Measurements from ENCODE around the gene RSPO3. TPM values are rescaled to one million over a fixed set of nuclear protein-coding genes. Genes with fewer than 3 reads are reported as not detected.
A peak's percentile ranks its signal among the peaks of the same experiment; 100 is the strongest.

RSPO3 gene
- total RNA-seq, 1 experiment from 2014 or later = 0.52 TPM

DNA sequence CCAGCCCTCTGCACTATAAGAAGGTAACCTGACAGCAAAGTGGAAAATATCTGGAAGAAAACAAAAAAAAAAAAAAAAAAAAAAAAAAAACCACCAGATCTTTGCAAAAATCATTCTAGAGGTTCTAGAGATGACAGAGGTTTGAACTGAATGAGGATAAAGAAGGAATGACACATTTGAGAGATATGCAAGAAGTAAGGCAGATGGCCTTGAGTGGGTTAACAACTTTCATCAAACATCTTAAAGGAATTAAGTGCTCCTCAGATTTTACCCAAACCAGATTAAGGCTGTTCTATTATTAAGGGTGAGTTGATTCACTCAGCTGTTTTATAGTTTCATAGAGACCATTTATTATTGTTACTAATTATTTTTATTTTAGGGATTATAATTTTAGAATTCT is 62.0 kb downstream of the RSPO3 start:
- ChIA-PET CTCF (no interaction called here), POLR2A (ENCODE audit: low non-redundant PET) (no interaction called here)
- Histone ChIP-seq H3K27ac (ENCODE audit: low read depth, low read length, poor library complexity, severe bottlenecking) (no peak overlapping the region), H3K4me3 (ENCODE audit: low read depth, low read length, poor library complexity, severe bottlenecking) (no peak overlapping the region), H3K36me3 (ENCODE audit: insufficient read depth, low read length, poor library complexity, severe bottlenecking) (no peaks in the 10 kb centered on the region), H3K27me3 (replicated peaks; ENCODE audit: insufficient read depth, low read depth, low read length, poor library complexity) (no peaks in the 10 kb centered on the region), H3K4me1 (ENCODE audit: insufficient read depth, low read length, poor library complexity, severe bottlenecking) (peaks cover 23% of the 10 kb centered on the region), H3K9me3 (ENCODE audit: low read depth, low read length, poor library complexity, severe bottlenecking) (peaks cover 4% of the 10 kb centered on the region)
- no peak for DNase-seq (ENCODE audit: low spot score)
- BruUV-seq (replicated peaks) = no TSS peak
- TF ChIP-seq EZH2 (IDR thresholded peaks at IDR 0.05; ENCODE audit: borderline replicate concordance, low read depth, low read length, poor library complexity, severe bottlenecking) = no peak
- TF ChIP-seq, protein P1, sequence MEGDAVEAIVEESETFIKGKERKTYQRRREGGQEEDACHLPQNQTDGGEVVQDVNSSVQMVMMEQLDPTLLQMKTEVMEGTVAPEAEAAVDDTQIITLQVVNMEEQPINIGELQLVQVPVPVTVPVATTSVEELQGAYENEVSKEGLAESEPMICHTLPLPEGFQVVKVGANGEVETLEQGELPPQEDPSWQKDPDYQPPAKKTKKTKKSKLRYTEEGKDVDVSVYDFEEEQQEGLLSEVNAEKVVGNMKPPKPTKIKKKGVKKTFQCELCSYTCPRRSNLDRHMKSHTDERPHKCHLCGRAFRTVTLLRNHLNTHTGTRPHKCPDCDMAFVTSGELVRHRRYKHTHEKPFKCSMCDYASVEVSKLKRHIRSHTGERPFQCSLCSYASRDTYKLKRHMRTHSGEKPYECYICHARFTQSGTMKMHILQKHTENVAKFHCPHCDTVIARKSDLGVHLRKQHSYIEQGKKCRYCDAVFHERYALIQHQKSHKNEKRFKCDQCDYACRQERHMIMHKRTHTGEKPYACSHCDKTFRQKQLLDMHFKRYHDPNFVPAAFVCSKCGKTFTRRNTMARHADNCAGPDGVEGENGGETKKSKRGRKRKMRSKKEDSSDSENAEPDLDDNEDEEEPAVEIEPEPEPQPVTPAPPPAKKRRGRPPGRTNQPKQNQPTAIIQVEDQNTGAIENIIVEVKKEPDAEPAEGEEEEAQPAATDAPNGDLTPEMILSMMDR (conservative IDR thresholded peaks at IDR 0.05; ENCODE audit: low read depth, low read length) = no peak
- intact Hi-C loops (cut with micrococcal nuclease; ENCODE audit: unreplicated experiment) = no loop called here

DNA sequence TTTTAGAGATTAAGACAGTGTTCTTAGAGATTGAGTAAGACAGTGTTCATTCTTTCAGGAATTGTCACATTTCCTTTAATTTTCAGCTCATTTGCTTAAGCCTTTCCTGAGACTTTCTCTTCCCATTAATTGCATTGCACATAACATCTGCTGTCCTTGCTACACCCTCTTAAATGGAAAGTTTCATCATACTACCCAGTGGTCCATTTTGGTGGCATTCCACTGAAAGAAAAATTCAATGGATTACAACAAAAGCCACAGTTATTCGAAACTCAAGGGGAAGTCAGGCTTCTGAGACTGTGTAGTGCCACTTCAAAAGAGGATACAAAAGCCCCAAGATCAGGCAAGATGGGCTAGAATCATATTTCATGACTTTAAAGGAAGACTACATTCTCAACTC is 64.0 kb downstream of the RSPO3 start:
- H3K4me1 ChIP-seq (ENCODE audit: insufficient read depth, low read length, poor library complexity, severe bottlenecking) = peaks cover 19% of the 10 kb centered on the region
- peaks cover 4% of the 10 kb centered on the region for H3K9me3 ChIP-seq (ENCODE audit: low read depth, low read length, poor library complexity, severe bottlenecking)
- no peak overlapping the region for H3K4me3 ChIP-seq (ENCODE audit: low read depth, low read length, poor library complexity, severe bottlenecking)
- ChIA-PET CTCF (no interaction called here), POLR2A (ENCODE audit: low non-redundant PET) (interaction anchor here (0.6 kb wide), 1 partner anchor 273 kb away, joined by 3 read pairs; no protein-coding TSS in a partner anchor)
- H3K27me3 ChIP-seq (replicated peaks; ENCODE audit: insufficient read depth, low read depth, low read length, poor library complexity) = no peaks in the 10 kb centered on the region
- peak; percentile 76 for DNase-seq (ENCODE audit: low spot score)
- peak overlapping the region; percentile 67 for H3K27ac ChIP-seq (ENCODE audit: low read depth, low read length, poor library complexity, severe bottlenecking)
- TF ChIP-seq EZH2 (IDR thresholded peaks at IDR 0.05; ENCODE audit: borderline replicate concordance, low read depth, low read length, poor library complexity, severe bottlenecking) = no peak
- TF ChIP-seq, protein P1 (conservative IDR thresholded peaks at IDR 0.05; ENCODE audit: low read depth, low read length) = no peak
- intact Hi-C loops (cut with micrococcal nuclease; ENCODE audit: unreplicated experiment) = no loop called here
- BruUV-seq (replicated peaks) = no TSS peak
- H3K36me3 ChIP-seq (ENCODE audit: insufficient read depth, low read length, poor library complexity, severe bottlenecking) = no peaks in the 10 kb centered on the region

DNA sequence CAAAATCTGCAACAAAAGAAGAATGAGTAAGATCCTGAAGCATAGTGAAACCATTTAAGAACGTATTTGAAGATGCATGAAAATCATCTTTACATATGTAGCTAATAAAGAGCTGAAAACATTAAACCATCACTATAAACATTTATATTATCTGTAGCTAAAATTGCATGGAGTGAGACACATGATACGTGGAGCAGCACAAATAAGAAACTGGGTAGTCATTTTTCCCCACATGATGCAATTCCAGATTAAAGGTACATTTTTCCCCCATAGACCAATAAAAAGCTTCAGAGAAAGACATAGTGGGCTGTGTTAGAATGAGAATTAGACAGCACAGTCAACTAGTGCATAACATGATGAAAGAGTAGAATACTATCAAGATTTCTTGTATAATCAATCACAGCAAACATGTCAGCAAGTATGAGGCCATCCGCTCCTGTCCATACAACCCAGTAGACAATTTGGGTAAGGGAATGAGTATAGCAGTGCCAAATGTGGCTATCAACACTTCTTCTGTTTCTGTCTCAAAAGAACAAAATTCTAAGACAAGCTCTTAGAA is 67.0 kb downstream of the RSPO3 start:
- Histone ChIP-seq H3K27ac (ENCODE audit: low read depth, low read length, poor library complexity, severe bottlenecking) (no peak overlapping the region), H3K9me3 (ENCODE audit: low read depth, low read length, poor library complexity, severe bottlenecking) (peaks cover 4% of the 10 kb centered on the region), H3K36me3 (ENCODE audit: insufficient read depth, low read length, poor library complexity, severe bottlenecking) (no peaks in the 10 kb centered on the region), H3K27me3 (replicated peaks; ENCODE audit: insufficient read depth, low read depth, low read length, poor library complexity) (no peaks in the 10 kb centered on the region), H3K4me3 (ENCODE audit: low read depth, low read length, poor library complexity, severe bottlenecking) (no peak overlapping the region), H3K4me1 (ENCODE audit: insufficient read depth, low read length, poor library complexity, severe bottlenecking) (peaks cover 15% of the 10 kb centered on the region)
- TF ChIP-seq, protein P1 (conservative IDR thresholded peaks at IDR 0.05; ENCODE audit: low read depth, low read length) = no peak
- no peak for TF ChIP-seq EZH2 (IDR thresholded peaks at IDR 0.05; ENCODE audit: borderline replicate concordance, low read depth, low read length, poor library complexity, severe bottlenecking)
- no TSS peak for BruUV-seq (replicated peaks)
- CTCF ChIA-PET = no interaction called here
- DNase-seq (ENCODE audit: low spot score) = no peak
- intact Hi-C loops (cut with micrococcal nuclease; ENCODE audit: unreplicated experiment) = no loop called here
- POLR2A ChIA-PET (ENCODE audit: low non-redundant PET) = no interaction called here

Measured in A673 (cell line).